GM19023 (cell line): ENCODE data around the gene SMARCD2.
"Not testable (repeated sequence)": the region's sequence is repeated elsewhere in the genome, so short reads cannot be mapped to it uniquely, and the experiment has no call there.

Experiments
- ATAC-seq: cut with Tn5 transposase; IDR thresholded peaks from one replicate; pipeline ENCODE4 v1.9.1; 2021; ENCODE audit warnings: mild to moderate bottlenecking, moderate library complexity; ENCODE audit not compliant: unreplicated experiment

The SMARCD2 gene

DNA sequence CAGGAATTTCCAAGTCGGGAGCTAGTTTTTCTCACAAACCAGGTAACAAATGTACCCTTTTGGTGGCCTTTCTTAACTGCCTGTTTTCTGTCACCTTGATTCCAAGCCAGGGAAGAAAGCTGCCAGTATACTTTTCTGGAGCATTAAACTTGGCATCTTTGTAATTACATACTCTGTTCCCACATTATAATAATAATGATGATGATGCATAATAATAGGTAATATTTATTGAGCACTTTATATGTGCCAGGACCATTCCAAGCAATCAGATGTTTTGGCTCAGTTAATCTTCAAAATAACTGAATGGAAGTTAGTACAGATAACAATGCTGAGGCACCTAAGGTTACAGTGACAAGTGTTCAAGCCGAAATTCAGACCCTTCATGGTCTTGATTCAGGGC is 26.4 kb downstream of the SMARCD2 start:
- no peak for ATAC-seq

DNA sequence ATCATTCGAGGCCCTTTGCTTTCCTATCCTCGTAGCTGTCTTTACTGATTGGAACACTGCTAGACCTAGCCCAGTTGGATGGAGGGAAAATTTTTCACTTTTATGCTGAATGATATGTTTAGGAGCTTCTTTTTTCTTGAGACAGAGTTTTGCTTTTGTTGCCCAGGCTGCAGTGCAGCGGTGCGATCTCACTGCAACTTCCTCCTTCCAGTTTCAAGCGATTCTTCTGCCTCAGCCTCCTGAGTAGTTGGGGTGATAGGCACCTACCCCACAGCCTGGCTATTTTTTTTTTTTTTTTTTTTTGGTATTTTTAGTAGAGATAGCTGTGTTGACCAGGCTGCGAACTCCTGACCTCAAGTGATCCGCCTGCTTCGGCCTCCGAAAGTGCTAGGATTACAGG is 32.5 kb downstream of the SMARCD2 start:
- ATAC-seq: no peak

DNA sequence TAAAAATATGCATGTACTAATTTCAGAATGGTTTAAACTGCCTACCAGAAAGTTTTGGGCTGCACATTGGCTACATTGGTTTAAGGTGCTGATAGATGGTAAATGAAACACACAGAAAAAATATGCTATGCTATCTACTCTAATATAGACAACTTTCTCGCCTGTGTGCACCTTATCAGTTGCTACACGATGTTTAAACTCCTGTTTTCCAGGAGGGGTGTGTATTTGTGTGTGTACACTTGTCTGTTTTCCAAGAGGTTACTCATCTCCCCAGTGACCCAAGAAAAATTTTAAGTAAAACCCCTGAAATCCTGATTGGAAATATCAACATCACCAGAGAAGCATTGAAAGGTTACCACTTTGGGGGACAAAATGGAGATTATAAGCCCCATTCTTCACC is 36.9 kb downstream of the SMARCD2 start:
- ATAC-seq: no peak

DNA sequence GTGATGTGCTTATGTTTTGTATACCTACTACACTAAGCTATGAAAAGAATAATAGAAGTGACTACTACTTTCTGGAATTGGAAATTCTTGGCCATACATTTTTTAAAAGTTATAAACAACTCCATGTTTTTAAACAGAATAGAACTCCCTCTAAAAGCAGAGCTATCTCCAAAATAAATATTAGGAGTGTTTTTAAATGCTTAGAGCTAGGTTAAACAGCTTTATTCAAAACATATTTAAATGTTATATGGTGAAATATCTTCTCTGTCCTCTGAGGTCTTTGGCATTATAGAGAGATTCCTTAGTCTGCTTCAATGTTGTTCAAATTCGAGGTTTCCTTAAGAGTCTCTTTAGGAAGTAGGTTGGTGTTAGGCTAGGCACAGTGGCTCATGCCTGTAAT is 38.2 kb downstream of the SMARCD2 start:
- ATAC-seq: no peak

DNA sequence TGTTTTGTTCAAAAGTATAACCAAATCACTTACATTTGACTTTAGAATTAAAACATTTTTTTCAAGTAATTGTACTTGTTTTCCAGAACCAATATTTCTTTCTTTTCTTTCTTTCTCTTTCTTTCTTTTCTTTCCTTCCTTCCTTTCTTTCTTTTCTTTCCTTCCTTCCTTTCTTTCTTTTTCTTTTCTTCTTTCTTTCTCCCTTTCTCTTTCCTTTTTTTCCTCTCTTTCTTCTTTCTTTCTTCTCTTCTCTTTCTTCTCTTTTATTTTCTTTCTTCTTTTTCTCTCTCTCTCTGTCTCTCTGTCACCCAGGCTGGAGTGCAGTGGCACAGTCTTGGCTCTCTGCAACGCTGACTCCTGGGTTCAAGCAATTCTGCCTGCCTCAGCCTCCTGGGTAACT is 41.7 kb downstream of the SMARCD2 start:
- no peak for ATAC-seq

DNA sequence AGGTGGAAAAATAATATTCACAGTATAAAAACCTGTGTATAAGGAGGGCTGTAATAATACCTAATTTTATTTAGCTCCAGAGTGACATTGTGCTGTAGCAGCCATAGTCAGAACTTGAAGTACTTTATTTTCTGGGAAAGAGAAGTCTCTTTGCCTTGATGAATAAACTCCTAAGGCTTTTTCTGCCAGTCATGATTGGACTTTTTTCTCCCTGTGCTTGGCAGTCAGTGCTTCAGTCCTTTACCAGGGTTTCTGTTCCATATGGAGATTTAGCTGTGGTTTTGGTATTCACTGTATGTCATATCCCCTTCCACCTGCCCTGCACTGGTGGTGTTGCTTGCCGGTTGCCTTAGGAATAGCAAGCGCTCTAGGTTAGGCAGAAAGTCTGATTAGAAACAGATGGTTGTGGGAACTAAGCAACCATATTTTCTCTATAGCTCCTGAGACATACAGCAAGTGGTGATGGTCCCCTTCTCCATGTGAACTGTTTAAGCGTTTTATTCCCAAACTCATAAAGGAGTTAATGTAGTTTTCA is 43.8 kb downstream of the SMARCD2 start:
- ATAC-seq: no peak

DNA sequence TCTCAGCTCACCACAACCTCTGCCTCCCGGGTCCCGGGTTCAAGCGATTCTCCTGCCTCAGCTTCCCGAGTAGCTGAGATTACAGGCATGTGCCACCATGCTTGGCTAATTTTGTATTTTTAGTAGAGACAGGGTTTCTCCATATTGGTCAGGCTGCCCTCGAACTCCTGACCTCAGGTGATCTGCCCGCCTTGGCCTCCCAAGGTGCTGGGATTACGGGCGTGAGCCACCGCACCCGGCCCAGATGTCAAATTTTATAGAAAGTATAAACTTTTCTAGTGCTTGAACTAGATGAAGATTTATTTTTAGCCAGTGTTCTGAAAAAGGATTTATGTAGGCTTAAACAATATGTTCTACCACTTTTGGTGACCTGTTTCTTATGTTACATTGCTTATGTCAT is 46.1 kb downstream of the SMARCD2 start:
- ATAC-seq: not testable (repeated sequence)

DNA sequence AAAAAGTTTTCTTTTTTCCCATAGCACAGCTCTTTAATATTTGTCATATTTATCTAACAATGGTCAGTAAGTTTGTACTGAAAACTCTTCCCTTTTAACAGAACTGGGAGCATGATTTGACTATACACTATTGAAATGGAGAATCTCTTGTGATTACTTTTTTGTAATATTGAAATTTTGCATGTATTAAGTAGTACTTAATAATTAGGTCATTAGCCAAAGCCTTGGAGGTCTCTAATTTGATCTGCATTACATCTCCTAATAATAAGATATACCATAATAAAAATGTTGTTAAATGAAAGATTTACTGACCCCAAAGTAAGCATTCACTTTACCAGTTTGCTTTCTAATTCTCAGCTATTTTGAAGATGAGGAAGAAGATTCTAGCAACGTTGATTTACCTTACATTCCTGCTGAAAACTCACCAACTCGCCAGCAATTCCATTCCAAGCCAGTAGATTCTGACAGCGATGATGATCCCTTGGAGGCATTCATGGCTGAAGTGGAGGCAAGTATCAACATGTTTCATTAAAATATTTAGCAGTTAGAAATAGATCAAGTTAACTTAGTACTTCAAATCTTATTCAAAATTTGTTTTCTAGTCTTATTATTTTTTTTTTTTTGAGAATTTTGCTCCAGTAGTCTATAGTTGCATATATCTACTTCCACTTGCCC is 50.3 kb downstream of the SMARCD2 start:
- ATAC-seq: no peak

DNA sequence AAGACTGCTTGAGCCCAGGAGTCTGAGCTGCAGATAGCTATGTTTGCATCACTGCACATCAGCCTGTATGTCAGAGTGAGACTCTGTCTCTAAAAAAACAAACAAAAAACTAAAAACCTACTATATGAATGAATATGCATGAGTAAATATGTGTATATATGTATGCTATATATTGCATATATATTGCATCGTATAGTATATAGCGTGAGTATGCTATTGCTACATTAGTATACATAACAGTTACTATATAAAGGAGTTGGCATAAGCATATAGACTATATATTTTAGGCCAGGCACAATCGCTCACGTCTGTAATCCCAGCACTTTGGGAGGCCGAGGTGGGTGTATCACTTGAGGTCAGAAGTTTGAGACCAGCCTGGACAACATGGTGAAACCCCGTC is 52.4 kb downstream of the SMARCD2 start:
- ATAC-seq: no peak

DNA sequence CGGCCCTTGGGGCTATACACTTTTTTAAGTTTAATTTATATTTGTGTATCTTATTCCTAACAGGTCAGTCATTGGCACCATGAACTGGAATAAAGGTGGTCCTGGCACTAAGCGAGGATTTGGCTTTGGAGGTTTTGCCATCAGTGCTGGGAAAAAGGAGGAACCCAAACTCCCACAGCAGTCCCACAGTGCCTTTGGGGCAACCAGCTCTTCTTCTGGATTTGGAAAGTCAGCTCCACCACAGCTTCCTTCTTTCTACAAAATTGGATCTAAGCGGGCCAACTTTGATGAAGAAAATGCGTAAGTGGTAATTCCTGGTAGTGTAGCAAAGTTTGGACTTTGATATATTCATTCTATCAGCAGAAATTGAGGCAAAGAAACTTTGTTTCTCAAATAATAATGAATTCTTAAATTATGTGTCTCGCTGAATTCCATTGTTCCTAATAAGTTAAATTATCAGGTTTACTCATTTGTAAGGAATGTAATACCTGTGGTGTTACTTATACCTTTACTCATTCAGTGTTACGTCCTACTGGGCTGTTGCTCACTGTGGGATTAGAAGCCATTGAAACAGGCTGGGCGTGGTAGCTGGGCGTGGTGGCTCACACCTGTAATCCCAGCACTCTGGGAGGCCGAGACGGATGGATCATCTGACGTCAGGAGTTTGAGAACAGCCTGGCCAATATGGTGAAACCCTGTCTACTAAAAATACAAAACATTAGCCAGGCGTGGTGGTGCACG is 55.3 kb downstream of the SMARCD2 start:
- no peak for ATAC-seq

DNA sequence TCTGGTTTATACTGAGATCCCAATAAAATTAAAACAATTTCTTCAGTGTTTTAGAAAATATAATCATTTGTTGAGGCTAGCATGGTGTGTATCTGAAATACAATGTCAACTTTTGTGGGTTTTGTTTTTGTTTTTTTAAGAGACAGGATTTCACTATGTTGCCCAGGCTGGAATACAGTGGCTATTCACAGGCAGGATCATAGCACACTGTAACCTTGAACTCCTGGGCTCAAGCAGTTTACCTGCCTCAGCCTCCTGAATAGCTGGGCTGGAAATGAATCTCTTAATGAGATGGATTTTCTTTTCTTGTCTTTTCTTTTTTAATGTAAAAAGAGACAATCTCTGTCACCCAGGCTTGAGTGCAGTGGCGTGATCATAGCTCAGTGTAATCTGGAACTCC is 56.4 kb downstream of the SMARCD2 start:
- ATAC-seq: no peak

DNA sequence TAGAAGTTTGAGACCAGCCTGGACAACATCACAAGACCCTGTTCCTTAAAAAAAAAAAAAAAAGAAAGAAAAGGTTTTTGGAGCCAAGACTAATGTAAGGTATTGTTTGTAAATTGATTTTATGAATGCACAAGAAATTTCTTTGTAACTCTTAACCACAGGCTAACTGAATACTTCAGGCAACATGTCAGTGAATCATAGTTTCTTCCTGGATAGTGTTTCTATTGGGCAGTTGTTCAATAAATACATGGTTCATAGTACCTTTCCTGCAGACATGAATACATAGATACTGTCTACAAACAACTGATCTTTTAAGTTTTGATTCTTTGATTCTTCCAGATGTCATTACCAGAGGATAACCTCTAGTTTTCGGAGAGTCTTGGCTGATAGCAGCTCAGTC is 56.9 kb downstream of the SMARCD2 start:
- no peak for ATAC-seq

DNA sequence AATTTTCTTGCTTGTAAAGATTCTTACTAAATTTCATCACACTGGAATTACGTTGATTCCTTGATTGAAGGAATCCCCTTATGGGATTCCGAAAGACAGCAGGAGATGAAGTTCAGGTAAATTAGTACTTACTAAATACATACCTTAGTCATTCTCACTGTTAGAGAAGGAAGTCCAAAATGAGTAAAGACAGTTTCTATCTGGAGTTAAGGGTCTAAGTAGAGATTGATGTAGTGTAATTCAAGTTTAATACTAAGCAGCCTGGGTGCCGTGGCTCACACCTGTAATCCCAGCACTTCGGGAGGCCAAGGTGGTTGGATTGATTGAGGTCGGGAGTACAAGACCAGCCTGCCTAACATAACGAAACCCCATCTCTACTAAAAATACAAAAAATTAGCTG is 59.0 kb downstream of the SMARCD2 start:
- no peak for ATAC-seq
